Measurements from ENCODE around the gene MPHOSPH10. TPM values are rescaled to one million over a fixed set of nuclear protein-coding genes. Genes with fewer than 3 reads are reported as not detected.

MPHOSPH10 gene
- total and polyA plus RNA-seq, 2 donors (not counting 3 experiments of a cell fraction or from before 2014, with no cell fraction given): 4.4 to 38.8 TPM

DNA sequence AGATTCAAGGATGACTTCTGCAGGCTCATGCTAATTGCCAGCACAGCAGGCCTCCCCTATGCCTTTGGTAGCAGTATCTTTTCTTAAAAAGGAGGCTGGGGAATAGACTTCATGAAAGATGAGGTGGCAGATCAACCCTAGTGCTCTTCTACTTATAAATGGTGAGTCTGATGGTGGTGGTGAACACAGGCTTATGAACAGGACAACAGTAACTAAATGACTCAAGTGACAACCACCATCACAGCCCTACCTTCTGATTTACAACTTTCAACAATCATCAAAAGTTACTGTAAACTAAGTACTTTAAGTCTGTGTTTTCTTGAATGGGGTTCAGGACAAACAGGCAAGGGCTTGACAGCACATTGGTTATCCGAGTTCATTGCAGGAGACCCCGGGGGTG is 57.2 kb downstream of the MPHOSPH10 start:
- Histone ChIP-seq H3K79me2 (ENCODE audit: control insufficient read depth, insufficient read depth, low read length) (no peaks in the 10 kb centered on the region), H2AFZ (ENCODE audit: low read depth, low read length) (no peak overlapping the region), H3K9me3 (replicated peaks; ENCODE audit: control insufficient read depth, insufficient read depth, low read length) (no peaks in the 10 kb centered on the region), H3K4me3 (replicated peaks in 1 of 3; ENCODE audit: insufficient read depth in 1 of 3, low read depth in 1 of 3, low read length in 3 of 3) (no peak overlapping the region), H3K4me1 (ENCODE audit: control insufficient read depth, extremely low read depth, insufficient read depth, low read length) (no peaks in the 10 kb centered on the region), H3K27me3 (ENCODE audit: control insufficient read depth in 2 of 2, insufficient read depth in 2 of 2, low read length in 2 of 2) (peaks cover 15 to 16% of the 10 kb centered on the region in 2 experiments), H3K36me3 (ENCODE audit: control insufficient read depth in 2 of 2, extremely low read depth in 1 of 2, insufficient read depth in 2 of 2, low read length in 2 of 2) (no peaks in the 10 kb centered on the region), H4K20me1 (replicated peaks; ENCODE audit: control insufficient read depth, extremely low read depth, insufficient read depth, low read length) (no peaks in the 10 kb centered on the region), H3K9me1 (replicated peaks; ENCODE audit: control insufficient read depth, extremely low read depth, insufficient read depth, low read length) (no peaks in the 10 kb centered on the region), H3K9ac (replicated peaks; ENCODE audit: extremely low read depth, insufficient read depth, low read length) (no peak overlapping the region), H3K27ac (ENCODE audit: insufficient read depth, low read depth, low read length) (no peak overlapping the region), H3K4me2 (ENCODE audit: insufficient read depth, low read length) (no peak overlapping the region)
- intact Hi-C loops (cut with micrococcal nuclease) (no loop called here), dilution Hi-C loops (cut with MboI; ENCODE audit: extremely low pct_ligation_motif_present, low sequenced_read_pairs) (no loop called here)
- FAIRE-seq: no peak
- ChIA-PET POLR2A (no interaction called here), CTCF (no interaction called here)
- TF ChIP-seq GATA2 (IDR thresholded peaks at IDR 0.05; ENCODE audit: insufficient read depth, insufficient read length, low read depth, low read length): no peak
- TF ChIP-seq FOS (IDR thresholded peaks at IDR 0.05; ENCODE audit: borderline replicate concordance, insufficient read depth, low read length): no peak
- TF ChIP-seq MYC (IDR thresholded peaks at IDR 0.05; ENCODE audit: low read depth, low read length): no peak
- TF ChIP-seq, protein P1, sequence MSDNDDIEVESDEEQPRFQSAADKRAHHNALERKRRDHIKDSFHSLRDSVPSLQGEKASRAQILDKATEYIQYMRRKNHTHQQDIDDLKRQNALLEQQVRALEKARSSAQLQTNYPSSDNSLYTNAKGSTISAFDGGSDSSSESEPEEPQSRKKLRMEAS (IDR thresholded peaks at IDR 0.05; ENCODE audit: insufficient read depth, insufficient read length): no peak
- TF ChIP-seq JUN (IDR thresholded peaks at IDR 0.05; ENCODE audit: borderline replicate concordance, insufficient read depth, insufficient read length, low read depth): no peak
- TF ChIP-seq, protein P2, sequence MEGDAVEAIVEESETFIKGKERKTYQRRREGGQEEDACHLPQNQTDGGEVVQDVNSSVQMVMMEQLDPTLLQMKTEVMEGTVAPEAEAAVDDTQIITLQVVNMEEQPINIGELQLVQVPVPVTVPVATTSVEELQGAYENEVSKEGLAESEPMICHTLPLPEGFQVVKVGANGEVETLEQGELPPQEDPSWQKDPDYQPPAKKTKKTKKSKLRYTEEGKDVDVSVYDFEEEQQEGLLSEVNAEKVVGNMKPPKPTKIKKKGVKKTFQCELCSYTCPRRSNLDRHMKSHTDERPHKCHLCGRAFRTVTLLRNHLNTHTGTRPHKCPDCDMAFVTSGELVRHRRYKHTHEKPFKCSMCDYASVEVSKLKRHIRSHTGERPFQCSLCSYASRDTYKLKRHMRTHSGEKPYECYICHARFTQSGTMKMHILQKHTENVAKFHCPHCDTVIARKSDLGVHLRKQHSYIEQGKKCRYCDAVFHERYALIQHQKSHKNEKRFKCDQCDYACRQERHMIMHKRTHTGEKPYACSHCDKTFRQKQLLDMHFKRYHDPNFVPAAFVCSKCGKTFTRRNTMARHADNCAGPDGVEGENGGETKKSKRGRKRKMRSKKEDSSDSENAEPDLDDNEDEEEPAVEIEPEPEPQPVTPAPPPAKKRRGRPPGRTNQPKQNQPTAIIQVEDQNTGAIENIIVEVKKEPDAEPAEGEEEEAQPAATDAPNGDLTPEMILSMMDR (IDR thresholded peaks at IDR 0.05; ENCODE audit: extremely low read depth in 1 of 2, insufficient read depth in 1 of 2, low read depth in 1 of 2, low read length in 2 of 2): no peak
- no peak for TF ChIP-seq EZH2 (IDR thresholded peaks at IDR 0.05; ENCODE audit: borderline replicate concordance, low read depth, low read length, severe bottlenecking)
- no peak for TF ChIP-seq POLR2A (IDR thresholded peaks at IDR 0.05; ENCODE audit: low read depth, low read length)
- no peak for TF ChIP-seq POLR2AphosphoS5 (IDR thresholded peaks at IDR 0.05; ENCODE audit: insufficient read depth, low read depth, low read length)
- no TSS peak for BruUV-seq (replicated peaks)
- no peak for DNase-seq (ENCODE audit: low read depth, low spot score)

All from endothelial cell of umbilical vein (primary cell).